D341Med (cell line): ENCODE results near the gene GLT8D2.
A peak's percentile ranks its signal among the peaks of the same experiment; 100 is the strongest.

ENCODE experiments used
- DNase-seq: peaks from one replicate; pipeline ENCODE4 v3.0.0; 2012; ENCODE audit warnings: low spot score

GLT8D2 gene

GRCh38 chr12:104049903-104050356, at the start of gene GLT8D2:
TSS of gene GLT8D2 (minus strand) at chr12:104050187. CDS start at chr12:104019648, 30,539 bp downstream.
- DNase-seq = no peak

- DNase-seq = no peak
Measured at GRCh38 chr12:104097954-104098353, 48.0 kb upstream of the GLT8D2 start.

- no peak for DNase-seq
Measured at GRCh38 chr12:104095289-104095688, 45.3 kb upstream of the GLT8D2 start.

- no peak for DNase-seq
Measured at GRCh38 chr12:104094284-104094683, 44.3 kb upstream of the GLT8D2 start.

- DNase-seq = no peak
Measured at GRCh38 chr12:104091136-104091535, 41.1 kb upstream of the GLT8D2 start.

- no peak for DNase-seq
Measured at GRCh38 chr12:104090685-104091084, 40.7 kb upstream of the GLT8D2 start.

GRCh38 chr12:104083769-104084475, 33.9 kb upstream of the GLT8D2 start:
- DNase-seq = no peak

- no peak for DNase-seq
Measured at GRCh38 chr12:104080764-104081163, 30.8 kb upstream of the GLT8D2 start.

GRCh38 chr12:104079024-104079423, 29.0 kb upstream of the GLT8D2 start:
- no peak for DNase-seq

GRCh38 chr12:104073699-104074098, 23.7 kb upstream of the GLT8D2 start:
- no peak for DNase-seq

GRCh38 chr12:104072099-104072498, 22.1 kb upstream of the GLT8D2 start:
- DNase-seq = no peak

- DNase-seq = peak; percentile 38
Measured at GRCh38 chr12:104064842-104065427, 14.9 kb upstream of the GLT8D2 start.

GRCh38 chr12:104064031-104064841, 14.2 kb upstream of the GLT8D2 start, which contains the start of gene HCFC2:
TSS of gene HCFC2 (plus strand) at chr12:104064531. CDS start at chr12:104064561, 30 bp downstream.
- DNase-seq = peak; percentile 98

GRCh38 chr12:104063712-104064030, 13.7 kb upstream of the GLT8D2 start:
- DNase-seq = no peak

GRCh38 chr12:104060791-104061190, 10.8 kb upstream of the GLT8D2 start:
- DNase-seq = no peak

- no peak for DNase-seq
Measured at GRCh38 chr12:104059963-104060362, 10.0 kb upstream of the GLT8D2 start.

GRCh38 chr12:104058802-104059201, 8.8 kb upstream of the GLT8D2 start:
- no peak for DNase-seq

GRCh38 chr12:104057771-104058197, 7.8 kb upstream of the GLT8D2 start:
- DNase-seq = peak; percentile 63

- DNase-seq = no peak
Measured at GRCh38 chr12:104056419-104056972, 6.5 kb upstream of the GLT8D2 start.

GRCh38 chr12:104055686-104056388, 5.8 kb upstream of the GLT8D2 start:
- DNase-seq = peak; percentile 75

- no peak for DNase-seq
Measured at GRCh38 chr12:104054681-104055346, 4.8 kb upstream of the GLT8D2 start.
